GM12878 (cell line): ENCODE measurements around the gene TAGLN. TPM values are rescaled to one million over a fixed set of nuclear protein-coding genes. Genes with fewer than 3 reads are reported as not detected.

Source experiments
- ATAC-seq: fragments of 200-7000 bp; cut with Tn5 transposase; 3 replicates; pipeline ENCODE4 v1.9.1; 2020; ENCODE audit warnings: mild to moderate bottlenecking, moderate library complexity
- BruUV-seq: library from RNA; stranded (reverse); fragments of 400-500 nt; replicated peaks from 2 replicates; lab custom pipeline; 2021; lab: Mats Ljungman, UMichigan
- CTCF ChIA-PET: fragments of 300-600 bp; sonication (Branson Sonifier 250); formaldehyde crosslinking; extraction: SDS; loops from one replicate; lab custom pipeline; 2021; ENCODE audit warnings: inconsistent platforms; lab: Yijun Ruan, JAX
- POLR2A ChIA-PET: fragments of 350-600 bp; formaldehyde crosslinking; extraction: SDS; loops from one replicate; lab custom pipeline; 2021; ENCODE audit warnings: inconsistent platforms; lab: Charles Lee
- RAD21 ChIA-PET: fragments of 300-600 bp; sonication (Branson Sonifier 250); formaldehyde crosslinking; loops from one replicate; lab custom pipeline; 2023; ENCODE audit warnings: antibody characterized with exemption; ENCODE audit not compliant: unreplicated experiment; lab: Charles Lee
- SMC1A ChIA-PET: fragments of 300-600 bp; sonication (Branson Sonifier 250); formaldehyde crosslinking; loops from one replicate; lab custom pipeline; 2023; ENCODE audit not compliant: unreplicated experiment, uncharacterized antibody; lab: Charles Lee
- DNase-seq: peaks from one replicate; pipeline ENCODE4 v3.0.0-alpha.2; 2011; ENCODE audit warnings: low read depth, low spot score
- FAIRE-seq: peaks from 3 replicates; lab custom pipeline; 2011; peaks lifted over from hg19 to GRCh38; lab: Jason Lieb, UNC
- H2AFZ ChIP-seq: 2 replicates; pipeline ENCODE4 v1.6.0; 2011; ENCODE audit warnings: low read depth, low read length, control low read depth; ENCODE audit not compliant: control insufficient read depth
- H3K27ac ChIP-seq: 2 replicates; pipeline ENCODE4 v1.5.1; 2011; ENCODE audit warnings: control low read depth; ENCODE audit not compliant: control insufficient read depth, insufficient read depth
- H3K27me3 ChIP-seq, 2 experiments: replicated peaks in 1 of 2; 2 replicates each; pipeline versions ENCODE4 v1.6.0 to v1.6.1; 2011; ENCODE audit warnings: low read length in 1 of 2; ENCODE audit not compliant: control insufficient read depth in 2 of 2, insufficient read depth in 2 of 2
- H3K36me3 ChIP-seq, 2 experiments: 2 replicates each; pipeline ENCODE4 v1.5.1; 2011; ENCODE audit warnings: low read length in 1 of 2; ENCODE audit not compliant: control insufficient read depth in 2 of 2, insufficient read depth in 2 of 2
- H3K4me1 ChIP-seq: 2 replicates; pipeline ENCODE4 v1.6.1; 2011; ENCODE audit warnings: mild to moderate bottlenecking, low read length, moderate library complexity, mixed read lengths; ENCODE audit not compliant: control insufficient read depth, insufficient read depth
- H3K4me2 ChIP-seq: 2 replicates; pipeline ENCODE4 v1.6.0; 2011; ENCODE audit warnings: control low read depth; ENCODE audit not compliant: control insufficient read depth, insufficient read depth
- H3K4me3 ChIP-seq: fragments of 200-600 bp; sonication (generic); 2 replicates; pipeline ENCODE4 v1.5.1; 2016
- H3K79me2 ChIP-seq: 2 replicates; pipeline ENCODE4 v1.6.0; 2011; ENCODE audit warnings: low read length; ENCODE audit not compliant: control insufficient read depth, insufficient read depth
- H3K9ac ChIP-seq: 2 replicates; pipeline ENCODE4 v1.8.0; 2011; ENCODE audit warnings: low read length, control low read depth, mixed read lengths; ENCODE audit not compliant: control insufficient read depth, insufficient read depth
- H3K9me3 ChIP-seq: replicated peaks from 3 replicates; pipeline ENCODE4 v1.5.1; 2011; ENCODE audit warnings: mild to moderate bottlenecking, low read length; ENCODE audit not compliant: control insufficient read depth, insufficient read depth
- H4K20me1 ChIP-seq: 2 replicates; pipeline ENCODE4 v1.6.0; 2011; ENCODE audit not compliant: control insufficient read depth, insufficient read depth
- BRCA1 ChIP-seq: IDR thresholded peaks from 2 replicates; pipeline ENCODE4 v1.6.1; 2011; ENCODE audit warnings: low read depth, low read length, improper control_type of control experiment
- CUX1 ChIP-seq: IDR thresholded peaks from 2 replicates; pipeline ENCODE4 v1.6.1; 2012; ENCODE audit warnings: improper control_type of control experiment, low read depth, low read length; ENCODE audit not compliant: insufficient replicate concordance
- ELK1 ChIP-seq: IDR thresholded peaks from 2 replicates; pipeline ENCODE4 v1.6.1; 2012; ENCODE audit warnings: low read depth, low read length, improper control_type of control experiment
- EZH2 ChIP-seq: IDR thresholded peaks from 2 replicates; pipeline ENCODE4 v1.6.1; 2012; ENCODE audit warnings: low read depth, mild to moderate bottlenecking, control low read depth, inconsistent platforms, low read length, borderline replicate concordance; ENCODE audit not compliant: control insufficient read depth
- HDAC2 ChIP-seq: fragments of 200-600 bp; sonication (generic); IDR thresholded peaks from 2 replicates; pipeline ENCODE4 v1.6.1; 2017
- NR2C1 ChIP-seq: fragments of 450-650 bp; IDR thresholded peaks from 2 replicates; pipeline ENCODE4 v1.6.1; 2017; ENCODE audit warnings: antibody characterized with exemption, mild to moderate bottlenecking, moderate library complexity
- NR2C2 ChIP-seq: IDR thresholded peaks from 2 replicates; pipeline ENCODE4 v1.6.1; 2011; ENCODE audit warnings: borderline replicate concordance, low read depth; ENCODE audit not compliant: control insufficient read depth, insufficient read length
- PBX3 ChIP-seq: IDR thresholded peaks from 2 replicates; pipeline ENCODE4 v1.6.1; 2011; ENCODE audit warnings: mild to moderate bottlenecking, low read depth, low read length, moderate library complexity; ENCODE audit not compliant: insufficient replicate concordance
- RAD21 ChIP-seq: IDR thresholded peaks from 2 replicates; pipeline ENCODE4 v1.6.1; 2011; ENCODE audit warnings: mild to moderate bottlenecking, low read depth, low read length, moderate library complexity; ENCODE audit not compliant: insufficient read depth
- RCOR1 ChIP-seq: conservative IDR thresholded peaks from 2 replicates; pipeline ENCODE4 v1.6.1; 2012; ENCODE audit warnings: low read depth, low read length, improper control_type of control experiment
- SIX5 ChIP-seq: IDR thresholded peaks from 2 replicates; pipeline ENCODE4 v1.6.1; 2011; ENCODE audit warnings: mild to moderate bottlenecking, low read depth, low read length, moderate library complexity; ENCODE audit not compliant: severe bottlenecking
- SMAD1 ChIP-seq: fragments of 450-650 bp; IDR thresholded peaks from 2 replicates; pipeline ENCODE4 v1.6.1; 2018; ENCODE audit warnings: mild to moderate bottlenecking, low read depth; ENCODE audit not compliant: partially characterized antibody
- SUPT20H ChIP-seq: IDR thresholded peaks from 2 replicates; pipeline ENCODE4 v1.6.1; 2011; ENCODE audit warnings: low read depth, mild to moderate bottlenecking, low read length, moderate library complexity, borderline replicate concordance; ENCODE audit not compliant: control insufficient read depth
- TBL1XR1 ChIP-seq: IDR thresholded peaks from 2 replicates; pipeline ENCODE4 v1.6.1; 2012; ENCODE audit warnings: low read depth, low read length, improper control_type of control experiment
- ZNF622 ChIP-seq: fragments of 450-650 bp; IDR thresholded peaks from 2 replicates; pipeline ENCODE4 v1.6.1; 2017; ENCODE audit warnings: mild to moderate bottlenecking, inconsistent platforms
- WGBS: methylation state at CpG from one replicate; pipeline ENCODE4 v1.1.6; 2016; ENCODE audit warnings: low lambda C conversion rate; ENCODE audit not compliant: insufficient replicate concordance, insufficient coverage; ENCODE audit errors: missing lambda C conversion rate; 5-methylcytosine and 5-hydroxymethylcytosine counted together
- in situ Hi-C: fragments of 300-500 bp; cut with MboI; formaldehyde crosslinking; loops from 9 replicates; pipeline ENCODE4 v1.14.3; 2018; ENCODE audit warnings: mixed read lengths
- intact Hi-C: fragments of 100-400 bp; cut with micrococcal nuclease; formaldehyde crosslinking; loops from one replicate; pipeline ENCODE4 v1.14.2; 2022; ENCODE audit not compliant: unreplicated experiment
- polyA plus RNA-seq, 11 experiments: library from polyadenylated mRNA; depleted of rRNA in 4 of 11; unstranded in 6 of 11; stranded (reverse) in 5 of 11; fragments of >200 nt; fragmentation: Nextera tagmentation in 4 of 11; fragmentation: Illumina TruSeq in 1 of 11; extraction: Ambion mirVana in 4 of 11; extraction: Trizol in 1 of 11; gene quantifications; 1 replicate in 1 of 11; 2 replicates in 10 of 11; pipeline versions ENCODE4 v1.2.1 to v1.2.3, GENCODE V29; 2011 to 2016; ENCODE audit warnings: inconsistent platforms in 2 of 11, missing spikeins in 2 of 11, low read depth in 1 of 11
- total RNA-seq, 4 experiments: library from RNA; depleted of rRNA in 3 of 4; stranded (reverse); fragments of >200 nt in 3 of 4; fragmentation: Illumina TruSeq in 1 of 4; extraction: Trizol in 1 of 4; gene quantifications; 2 replicates each; pipeline versions ENCODE4 v1.2.1 to v1.2.3, GENCODE V29; 2013 to 2021

Gene TAGLN
- total and polyA plus RNA-seq, 10 of the 15 experiments (the other 5 are each of a cell fraction or from before 2014, with no cell fraction given): 0.26 to 4.6 (median 1.7) TPM

GRCh38 chr11:117154468-117154867 lies 44.7 kb upstream of the TAGLN start (continued):
- TF ChIP-seq CUX1: no peak
- TF ChIP-seq TBL1XR1: no peak
- no peak for TF ChIP-seq RCOR1
- TF ChIP-seq NR2C2: no peak

- H3K4me2 ChIP-seq: no peak overlapping the region
- ChIA-PET SMC1A (interaction anchor here (2.2 to 7.0 kb wide), 2 partner anchors 11 to 22 kb away, joined by 9 to 55 read pairs; partner anchors contain the start of genes PAFAH1B2 and SIDT2), POLR2A (interaction anchor here (1.8 kb wide), 1 partner anchor 12 kb away, joined by 7 read pairs; no protein-coding TSS in a partner anchor), RAD21 (no interaction called here), CTCF (interaction anchor here (0.6 to 1.9 kb wide), 5 partner anchors 21 to 388 kb away, joined by 3 to 6 read pairs (median 5); partner anchors contain the start of gene SIDT2)
- no peak for FAIRE-seq
- no peak overlapping the region for H3K4me3 ChIP-seq
- DNase-seq: no peak
- intact Hi-C loops: no loop called here
- H3K36me3 ChIP-seq: peaks cover 3 to 15% of the 10 kb centered on the region in 2 experiments
- TF ChIP-seq BRCA1 (no peak), SUPT20H (no peak), ZNF622 (no peak), RAD21 (no peak), ELK1 (no peak), NR2C1 (no peak), SMAD1 (no peak), PBX3 (no peak), EZH2 (no peak), SIX5 (no peak), HDAC2 (no peak)
- no peak overlapping the region for H2AFZ ChIP-seq
- peaks cover 15% of the 10 kb centered on the region for H3K4me1 ChIP-seq
- no peaks in the 10 kb centered on the region for H4K20me1 ChIP-seq
- H3K27ac ChIP-seq: no peak overlapping the region
- H3K9me3 ChIP-seq: no peaks in the 10 kb centered on the region
- no peak overlapping the region for H3K9ac ChIP-seq
- no TSS peak for BruUV-seq
- in situ Hi-C loops: no loop called here
- WGBS: 97% methylated on average over 2 of the region's 2 CpGs
- H3K27me3 ChIP-seq: no peaks in the 10 kb centered on the region
- no peak for ATAC-seq
- H3K79me2 ChIP-seq: peaks cover 38% of the 10 kb centered on the region
These were observed 41.7 kb upstream of the TAGLN start for GRCh38 chr11:117157507-117157906.
